ENCODE data around the gene GJC2.

Gene GJC2

DNA sequence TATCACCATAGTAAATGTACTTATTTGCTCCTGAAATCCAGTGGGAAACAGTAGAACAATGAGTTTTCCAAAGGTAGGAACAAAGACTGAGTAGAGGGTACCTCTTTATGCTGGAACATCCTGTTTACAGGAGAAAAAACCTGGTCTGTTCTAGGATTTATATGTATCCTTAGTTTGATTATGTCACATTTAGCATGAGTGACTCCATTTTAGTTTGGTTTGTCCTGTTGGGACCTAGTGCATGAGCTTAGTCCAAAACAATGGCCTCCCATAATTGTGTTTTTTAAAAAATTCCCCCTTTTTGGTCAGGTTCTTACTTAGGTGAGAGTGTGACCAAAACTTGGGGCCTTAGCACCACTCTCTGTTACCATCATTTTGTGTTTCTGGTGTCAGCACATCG lies 37.1 kb upstream of the GJC2 start:
- no peak overlapping the region for H2AFZ ChIP-seq (ENCODE audit: low read length)
- H3K4ac ChIP-seq (ENCODE audit: low read length) = no peak overlapping the region
- no peak overlapping the region for H3K18ac ChIP-seq (ENCODE audit: low read length)
- no peak overlapping the region for H3K9ac ChIP-seq (ENCODE audit: low read depth, low read length, poor library complexity)
- no peak overlapping the region for H4K91ac ChIP-seq (ENCODE audit: low read depth, low read length, poor library complexity)
- no peak overlapping the region for H2BK15ac ChIP-seq (ENCODE audit: low read length)
- no peak overlapping the region for H2AK5ac ChIP-seq (ENCODE audit: low read depth, low read length)
- peaks cover 0 to 2% (median 0%) of the 10 kb centered on the region in 3 experiments for H3K27me3 ChIP-seq (ENCODE audit: control insufficient read depth in 3 of 3, insufficient read depth in 3 of 3, low read depth in 1 of 3, low read length in 3 of 3)
- no peak overlapping the region for H3K4me2 ChIP-seq (ENCODE audit: insufficient read depth, low read length, poor library complexity, severe bottlenecking)
- no peak overlapping the region for H4K8ac ChIP-seq (ENCODE audit: low read depth, low read length)
- no peak overlapping the region for H2BK12ac ChIP-seq (ENCODE audit: low read length)
- peaks cover 13% of the 10 kb centered on the region for H3K79me1 ChIP-seq (ENCODE audit: low read depth, low read length)
- no peak overlapping the region for H3K23ac ChIP-seq (ENCODE audit: low read depth, low read length, poor library complexity)
- H2BK5ac ChIP-seq (ENCODE audit: low read length) = no peak overlapping the region
- H2BK120ac ChIP-seq (ENCODE audit: low read depth, low read length) = no peak overlapping the region
- no peaks in the 10 kb centered on the region for H3K9me3 ChIP-seq (replicated peaks in 1 of 2; ENCODE audit: control insufficient read depth in 2 of 2, insufficient read depth in 1 of 2, low read depth in 1 of 2, low read length in 2 of 2)
- no peak for DNase-seq (ENCODE audit: low spot score)
- no peak overlapping the region for H3K4me3 ChIP-seq (ENCODE audit: low read length in 2 of 2)
- no CpG with 5 or more reads among the region's 1 CpG for WGBS, 2 donors (ENCODE audit: extremely low coverage in 2 of 2, insufficient read length in 2 of 2, insufficient replicate concordance in 1 of 2)
- H3K36me3 ChIP-seq (replicated peaks in 1 of 2; ENCODE audit: control insufficient read depth in 2 of 2, insufficient read depth in 2 of 2, low read length in 2 of 2) = peaks cover 3 to 4% of the 10 kb centered on the region in 2 donors
- peaks cover 8% of the 10 kb centered on the region in 2 donors for H3K4me1 ChIP-seq (ENCODE audit: control insufficient read depth in 2 of 2, insufficient read depth in 1 of 2, low read depth in 1 of 2, low read length in 2 of 2)
- H3K27ac ChIP-seq (replicated peaks; ENCODE audit: low read length) = no peak overlapping the region
- H3K14ac ChIP-seq (ENCODE audit: low read length) = no peak overlapping the region

DNA sequence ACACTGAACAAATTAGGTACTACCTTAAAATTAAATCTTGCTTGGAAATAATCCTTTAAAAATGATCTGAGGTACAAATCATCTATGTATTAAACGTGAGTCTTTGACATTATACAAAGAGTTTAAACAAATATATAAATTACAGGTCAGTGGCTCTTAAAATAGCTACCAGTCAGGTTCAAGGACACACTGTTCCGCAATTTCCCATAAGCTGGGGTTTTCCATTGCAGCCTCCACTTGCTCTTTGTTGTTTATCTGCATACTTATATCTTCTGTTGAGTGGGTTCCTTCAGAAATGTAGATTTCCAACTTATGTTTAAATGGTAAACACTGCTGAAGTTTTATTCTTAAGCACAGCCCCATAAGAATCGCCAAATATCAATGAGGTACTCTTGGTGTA lies 34.9 kb upstream of the GJC2 start:
- Histone ChIP-seq H2AK5ac (ENCODE audit: low read depth, low read length) (no peak overlapping the region), H3K4me1 (ENCODE audit: control insufficient read depth in 2 of 2, insufficient read depth in 1 of 2, low read depth in 1 of 2, low read length in 2 of 2) (peaks cover 0 to 2% of the 10 kb centered on the region in 2 donors), H3K36me3 (replicated peaks in 1 of 2; ENCODE audit: control insufficient read depth in 2 of 2, insufficient read depth in 2 of 2, low read length in 2 of 2) (no peaks in the 10 kb centered on the region), H3K4ac (ENCODE audit: low read length) (no peak overlapping the region), H3K27ac (replicated peaks; ENCODE audit: low read length) (no peak overlapping the region), H3K14ac (ENCODE audit: low read length) (no peak overlapping the region), H3K79me1 (ENCODE audit: low read depth, low read length) (no peaks in the 10 kb centered on the region), H4K8ac (ENCODE audit: low read depth, low read length) (no peak overlapping the region), H3K9ac (ENCODE audit: low read depth, low read length, poor library complexity) (no peak overlapping the region), H2AFZ (ENCODE audit: low read length) (no peak overlapping the region), H3K4me2 (ENCODE audit: insufficient read depth, low read length, poor library complexity, severe bottlenecking) (no peak overlapping the region), H3K18ac (ENCODE audit: low read length) (no peak overlapping the region), H2BK120ac (ENCODE audit: low read depth, low read length) (no peak overlapping the region), H2BK15ac (ENCODE audit: low read length) (no peak overlapping the region), H4K91ac (ENCODE audit: low read depth, low read length, poor library complexity) (no peak overlapping the region), H3K23ac (ENCODE audit: low read depth, low read length, poor library complexity) (no peak overlapping the region), H2BK12ac (ENCODE audit: low read length) (no peak overlapping the region), H2BK5ac (ENCODE audit: low read length) (no peak overlapping the region), H3K4me3 (ENCODE audit: low read length in 2 of 2) (no peak overlapping the region), H3K9me3 (replicated peaks in 1 of 2; ENCODE audit: control insufficient read depth in 2 of 2, insufficient read depth in 1 of 2, low read depth in 1 of 2, low read length in 2 of 2) (peaks cover 0 to 3% of the 10 kb centered on the region in 2 donors), H3K27me3 (ENCODE audit: control insufficient read depth in 3 of 3, insufficient read depth in 3 of 3, low read depth in 1 of 3, low read length in 3 of 3) (no peaks in the 10 kb centered on the region)
- no CpG with 5 or more reads among the region's 3 CpGs for WGBS, 2 donors (ENCODE audit: extremely low coverage in 2 of 2, insufficient read length in 2 of 2, insufficient replicate concordance in 1 of 2)
- no peak for DNase-seq (ENCODE audit: low spot score)

DNA sequence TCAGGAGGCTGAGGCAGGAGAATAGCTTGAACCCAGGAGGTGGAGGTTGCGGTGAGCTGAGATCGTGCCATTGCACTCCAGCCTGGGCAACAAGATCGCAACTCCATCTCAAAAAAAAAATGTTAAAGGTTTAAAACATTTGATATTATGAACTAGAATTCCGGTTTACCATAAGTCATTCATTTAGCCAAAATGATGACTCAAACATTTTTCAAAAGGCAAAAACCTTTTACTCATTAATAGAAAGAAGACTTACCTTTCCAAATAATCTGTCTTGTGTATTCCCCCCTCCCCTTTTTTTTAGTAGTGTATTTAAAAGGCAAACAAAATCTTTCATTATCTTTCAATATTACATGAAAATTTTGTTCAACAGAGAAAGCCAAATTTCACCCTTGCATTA lies 32.4 kb upstream of the GJC2 start:
- no peak overlapping the region for H2AK5ac ChIP-seq (ENCODE audit: low read depth, low read length)
- no peak overlapping the region for H2BK5ac ChIP-seq (ENCODE audit: low read length)
- no peak overlapping the region for H3K27ac ChIP-seq (replicated peaks; ENCODE audit: low read length)
- H3K23ac ChIP-seq (ENCODE audit: low read depth, low read length, poor library complexity) = no peak overlapping the region
- no peak for DNase-seq (ENCODE audit: low spot score)
- H3K4me2 ChIP-seq (ENCODE audit: insufficient read depth, low read length, poor library complexity, severe bottlenecking) = no peak overlapping the region
- H3K4me3 ChIP-seq (ENCODE audit: low read length in 2 of 2) = no peak overlapping the region
- H3K14ac ChIP-seq (ENCODE audit: low read length) = no peak overlapping the region
- no peak overlapping the region for H4K91ac ChIP-seq (ENCODE audit: low read depth, low read length, poor library complexity)
- H3K4me1 ChIP-seq (ENCODE audit: control insufficient read depth in 2 of 2, insufficient read depth in 1 of 2, low read depth in 1 of 2, low read length in 2 of 2) = no peaks in the 10 kb centered on the region
- H3K9ac ChIP-seq (ENCODE audit: low read depth, low read length, poor library complexity) = no peak overlapping the region
- no CpG with 5 or more reads among the region's 4 CpGs for WGBS, 2 donors (ENCODE audit: extremely low coverage in 2 of 2, insufficient read length in 2 of 2, insufficient replicate concordance in 1 of 2)
- H2BK120ac ChIP-seq (ENCODE audit: low read depth, low read length) = no peak overlapping the region
- H2AFZ ChIP-seq (ENCODE audit: low read length) = no peak overlapping the region
- H3K79me1 ChIP-seq (ENCODE audit: low read depth, low read length) = no peaks in the 10 kb centered on the region
- H2BK15ac ChIP-seq (ENCODE audit: low read length) = no peak overlapping the region
- no peak overlapping the region for H3K4ac ChIP-seq (ENCODE audit: low read length)
- H3K9me3 ChIP-seq (replicated peaks in 1 of 2; ENCODE audit: control insufficient read depth in 2 of 2, insufficient read depth in 1 of 2, low read depth in 1 of 2, low read length in 2 of 2) = peaks cover 2 to 3% of the 10 kb centered on the region in 2 donors
- H2BK12ac ChIP-seq (ENCODE audit: low read length) = no peak overlapping the region
- H4K8ac ChIP-seq (ENCODE audit: low read depth, low read length) = no peak overlapping the region
- no peaks in the 10 kb centered on the region for H3K36me3 ChIP-seq (replicated peaks in 1 of 2; ENCODE audit: control insufficient read depth in 2 of 2, insufficient read depth in 2 of 2, low read length in 2 of 2)
- no peak overlapping the region for H3K18ac ChIP-seq (ENCODE audit: low read length)
- H3K27me3 ChIP-seq (ENCODE audit: control insufficient read depth in 3 of 3, insufficient read depth in 3 of 3, low read depth in 1 of 3, low read length in 3 of 3) = no peaks in the 10 kb centered on the region

DNA sequence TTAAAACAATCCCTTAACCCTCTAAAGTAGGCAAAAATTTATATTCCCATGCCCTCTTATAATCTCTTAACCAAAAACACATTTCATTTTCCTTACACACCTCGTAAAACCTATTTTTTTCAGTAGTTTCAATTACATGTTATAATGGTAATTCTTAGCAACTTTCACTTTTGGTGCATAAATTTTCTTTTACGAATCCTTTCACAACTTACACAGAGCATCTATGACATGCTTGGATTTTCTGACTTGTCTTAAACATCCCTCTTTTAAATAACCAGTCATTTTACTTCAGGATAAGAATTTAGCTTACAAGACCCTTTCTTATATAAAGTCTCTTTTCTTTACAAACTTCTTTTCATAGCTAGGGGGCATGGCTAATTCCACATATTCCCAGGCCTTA lies 31.7 kb upstream of the GJC2 start:
- DNase-seq (ENCODE audit: low spot score) = no peak
- no peak overlapping the region for H2BK120ac ChIP-seq (ENCODE audit: low read depth, low read length)
- no peak overlapping the region for H4K91ac ChIP-seq (ENCODE audit: low read depth, low read length, poor library complexity)
- H2AK5ac ChIP-seq (ENCODE audit: low read depth, low read length) = no peak overlapping the region
- 100% methylated on average over 1 of the region's 2 CpGs for WGBS, 2 donors (ENCODE audit: extremely low coverage in 2 of 2, insufficient read length in 2 of 2, insufficient replicate concordance in 1 of 2)
- H3K4me2 ChIP-seq (ENCODE audit: insufficient read depth, low read length, poor library complexity, severe bottlenecking) = no peak overlapping the region
- H3K4ac ChIP-seq (ENCODE audit: low read length) = no peak overlapping the region
- no peak overlapping the region for H2BK15ac ChIP-seq (ENCODE audit: low read length)
- H2BK12ac ChIP-seq (ENCODE audit: low read length) = no peak overlapping the region
- H3K27me3 ChIP-seq (ENCODE audit: control insufficient read depth in 3 of 3, insufficient read depth in 3 of 3, low read depth in 1 of 3, low read length in 3 of 3) = peaks cover 0 to 3% (median 0%) of the 10 kb centered on the region in 3 experiments
- no peak overlapping the region for H2AFZ ChIP-seq (ENCODE audit: low read length)
- no peaks in the 10 kb centered on the region for H3K4me1 ChIP-seq (ENCODE audit: control insufficient read depth in 2 of 2, insufficient read depth in 1 of 2, low read depth in 1 of 2, low read length in 2 of 2)
- H3K18ac ChIP-seq (ENCODE audit: low read length) = no peak overlapping the region
- H3K9ac ChIP-seq (ENCODE audit: low read depth, low read length, poor library complexity) = no peak overlapping the region
- H4K8ac ChIP-seq (ENCODE audit: low read depth, low read length) = no peak overlapping the region
- H3K4me3 ChIP-seq (ENCODE audit: low read length in 2 of 2) = no peak overlapping the region
- H3K79me1 ChIP-seq (ENCODE audit: low read depth, low read length) = no peaks in the 10 kb centered on the region
- H2BK5ac ChIP-seq (ENCODE audit: low read length) = no peak overlapping the region
- no peak overlapping the region for H3K27ac ChIP-seq (replicated peaks; ENCODE audit: low read length)
- no peak overlapping the region for H3K14ac ChIP-seq (ENCODE audit: low read length)
- H3K36me3 ChIP-seq (replicated peaks in 1 of 2; ENCODE audit: control insufficient read depth in 2 of 2, insufficient read depth in 2 of 2, low read length in 2 of 2) = no peaks in the 10 kb centered on the region
- no peak overlapping the region for H3K23ac ChIP-seq (ENCODE audit: low read depth, low read length, poor library complexity)
- peaks cover 2 to 3% of the 10 kb centered on the region in 2 donors for H3K9me3 ChIP-seq (replicated peaks in 1 of 2; ENCODE audit: control insufficient read depth in 2 of 2, insufficient read depth in 1 of 2, low read depth in 1 of 2, low read length in 2 of 2)
